ENCODE data around the gene CD27.

CD27 gene

GRCh38 chr12:6450091-6450868 is 5.5 kb downstream of the CD27 start:
- DNase-seq = no peak
- ATAC-seq = no peak
- peaks cover 74% of the 10 kb centered on the region for H3K4me1 Mint-ChIP-seq
- H3K27ac Mint-ChIP-seq = peak overlapping the region; percentile 98 to 100
- no peaks in the 10 kb centered on the region for H3K9me3 Mint-ChIP-seq
- no peaks in the 10 kb centered on the region for H3K27me3 Mint-ChIP-seq
- peak overlapping the region; percentile 99 to 100 for H3K4me3 Mint-ChIP-seq

GRCh38 chr12:6450869-6451347 is 6.2 kb downstream of the CD27 start:
- Mint-ChIP-seq H3K9me3 (no peaks in the 10 kb centered on the region), H3K27ac (peak overlapping the region; percentile 98 to 100), H3K4me3 (peak overlapping the region; percentile 99 to 100), H3K27me3 (no peaks in the 10 kb centered on the region), H3K4me1 (peaks cover 80% of the 10 kb centered on the region)
- peak; percentile 22 for ATAC-seq
- no peak for DNase-seq

- ATAC-seq (peak; percentile 90), DNase-seq (peak; percentile 75 to 87)
- no peaks in the 10 kb centered on the region for H3K27me3 Mint-ChIP-seq
- H3K9me3 Mint-ChIP-seq = no peaks in the 10 kb centered on the region
- peaks cover 87% of the 10 kb centered on the region for H3K4me1 Mint-ChIP-seq
- H3K27ac Mint-ChIP-seq = peak within 1 kb of the TSS; percentile 98 to 100
- H3K4me3 Mint-ChIP-seq = peak within 1 kb of the TSS; percentile 99 to 100
Observed at GRCh38 chr12:6451348-6452244, 6.8 kb downstream of the CD27 start, which contains the start of gene TAPBPL. Gene TAPBPL (plus strand): TSS chr12:6452042. CDS start chr12:6452249, 207 bp downstream.

GRCh38 chr12:6452245-6452943 is 7.6 kb downstream of the CD27 start:
- Mint-ChIP-seq H3K4me3 (peak overlapping the region; percentile 99 to 100), H3K9me3 (no peaks in the 10 kb centered on the region), H3K27ac (peak overlapping the region; percentile 98 to 100), H3K4me1 (peaks cover 87% of the 10 kb centered on the region), H3K27me3 (no peaks in the 10 kb centered on the region)
- no peak for DNase-seq
- no peak for ATAC-seq

- no peaks in the 10 kb centered on the region for H3K27me3 Mint-ChIP-seq
- ATAC-seq (no peak), DNase-seq (no peak)
- H3K4me3 Mint-ChIP-seq = peak overlapping the region; percentile 99 to 100
- H3K4me1 Mint-ChIP-seq = peaks cover 87% of the 10 kb centered on the region
- no peaks in the 10 kb centered on the region for H3K9me3 Mint-ChIP-seq
- H3K27ac Mint-ChIP-seq = peak overlapping the region; percentile 98 to 100
Observed at GRCh38 chr12:6452944-6453630, 8.3 kb downstream of the CD27 start.

GRCh38 chr12:6457220-6457945 is 12.6 kb downstream of the CD27 start:
- H3K9me3 Mint-ChIP-seq = no peaks in the 10 kb centered on the region
- ATAC-seq = no peak
- no peak for DNase-seq
- no peaks in the 10 kb centered on the region for H3K27me3 Mint-ChIP-seq
- peaks cover 94% of the 10 kb centered on the region for H3K4me1 Mint-ChIP-seq
- peak overlapping the region in 1 of 2 donors; percentile 63 for H3K4me3 Mint-ChIP-seq
- H3K27ac Mint-ChIP-seq = peak overlapping the region; percentile 27 to 86

- Mint-ChIP-seq H3K4me3 (peak overlapping the region; percentile 1 to 56), H3K27ac (peak overlapping the region; percentile 75 to 86), H3K4me1 (peaks cover 96% of the 10 kb centered on the region), H3K27me3 (no peaks in the 10 kb centered on the region), H3K9me3 (no peaks in the 10 kb centered on the region)
- DNase-seq = no peak
- ATAC-seq = no peak
Observed at GRCh38 chr12:6458281-6459003, 13.7 kb downstream of the CD27 start.

GRCh38 chr12:6459004-6459337 is 14.2 kb downstream of the CD27 start:
- DNase-seq (no peak), ATAC-seq (no peak)
- no peaks in the 10 kb centered on the region for H3K27me3 Mint-ChIP-seq
- H3K27ac Mint-ChIP-seq = peak overlapping the region; percentile 3 to 86
- H3K9me3 Mint-ChIP-seq = no peaks in the 10 kb centered on the region
- peaks cover 96% of the 10 kb centered on the region for H3K4me1 Mint-ChIP-seq
- peak overlapping the region; percentile 1 to 56 for H3K4me3 Mint-ChIP-seq

- H3K27ac Mint-ChIP-seq = peak overlapping the region; percentile 90 to 97
- peak overlapping the region; percentile 83 to 85 for H3K4me3 Mint-ChIP-seq
- H3K9me3 Mint-ChIP-seq = no peaks in the 10 kb centered on the region
- peak; percentile 15 for ATAC-seq
- H3K4me1 Mint-ChIP-seq = peaks cover 94% of the 10 kb centered on the region
- no peaks in the 10 kb centered on the region for H3K27me3 Mint-ChIP-seq
- peak in 1 of 2 donors; percentile 38 for DNase-seq
Observed at GRCh38 chr12:6460751-6461371, 16.1 kb downstream of the CD27 start.

GRCh38 chr12:6461401-6462233 is 16.9 kb downstream of the CD27 start:
- peaks cover 94% of the 10 kb centered on the region for H3K4me1 Mint-ChIP-seq
- peak overlapping the region; percentile 90 to 97 for H3K27ac Mint-ChIP-seq
- DNase-seq (peak; percentile 81 to 91), ATAC-seq (peak; percentile 95)
- no peaks in the 10 kb centered on the region for H3K27me3 Mint-ChIP-seq
- H3K9me3 Mint-ChIP-seq = no peaks in the 10 kb centered on the region
- peak overlapping the region; percentile 83 to 85 for H3K4me3 Mint-ChIP-seq

- Mint-ChIP-seq H3K4me1 (peaks cover 94% of the 10 kb centered on the region), H3K27me3 (no peaks in the 10 kb centered on the region), H3K27ac (peak overlapping the region; percentile 90 to 97), H3K4me3 (peak overlapping the region; percentile 83 to 85), H3K9me3 (peaks cover 0 to 4% of the 10 kb centered on the region in 2 donors)
- no peak for DNase-seq
- ATAC-seq = peak; percentile 67
Observed at GRCh38 chr12:6462234-6462995, 17.7 kb downstream of the CD27 start.

- Mint-ChIP-seq H3K9me3 (peaks cover 0 to 4% of the 10 kb centered on the region in 2 donors), H3K27me3 (no peaks in the 10 kb centered on the region), H3K4me1 (peaks cover 94% of the 10 kb centered on the region), H3K4me3 (peak overlapping the region; percentile 83 to 85), H3K27ac (peak overlapping the region; percentile 60 to 97)
- no peak for ATAC-seq
- DNase-seq = no peak
Observed at GRCh38 chr12:6463216-6463615, 18.5 kb downstream of the CD27 start.
